Spleen (tissue), 7 donors: Measurements from ENCODE around the gene OR2S2.

Source experiments
- POLR2A ChIP-seq, 3 donors: fragments of 450-650 bp; IDR thresholded peaks; one replicate each; pipeline ENCODE4 v1.5.1; 2017; ENCODE audit warnings: antibody characterized with exemption in 3 of 3, mild to moderate bottlenecking in 1 of 3
- TF ChIP-seq, protein P1 (sequence below), 11 experiments: fragments of 200-600 bp in 7 of 11; fragments of 450-650 bp in 4 of 11; sonication (generic) in 4 of 11; IDR thresholded peaks in 8 of 11; conservative IDR thresholded peaks in 3 of 11; 1 replicate in 7 of 11; 2 replicates in 4 of 11; pipeline versions ENCODE4 v1.4.0 to v1.8.0; 2016 to 2021; ENCODE audit warnings: antibody characterized with exemption in 11 of 11, inconsistent platforms in 4 of 11, mild to moderate bottlenecking in 1 of 11
- donor health status: DM: no; HTN: no; CAD: no; lungs with moderate emphysema.
- donor health status: DM: no; HTN: no; CAD: no.
- donor health status: DM: no; HTN: no; CAD: no.

DNA sequence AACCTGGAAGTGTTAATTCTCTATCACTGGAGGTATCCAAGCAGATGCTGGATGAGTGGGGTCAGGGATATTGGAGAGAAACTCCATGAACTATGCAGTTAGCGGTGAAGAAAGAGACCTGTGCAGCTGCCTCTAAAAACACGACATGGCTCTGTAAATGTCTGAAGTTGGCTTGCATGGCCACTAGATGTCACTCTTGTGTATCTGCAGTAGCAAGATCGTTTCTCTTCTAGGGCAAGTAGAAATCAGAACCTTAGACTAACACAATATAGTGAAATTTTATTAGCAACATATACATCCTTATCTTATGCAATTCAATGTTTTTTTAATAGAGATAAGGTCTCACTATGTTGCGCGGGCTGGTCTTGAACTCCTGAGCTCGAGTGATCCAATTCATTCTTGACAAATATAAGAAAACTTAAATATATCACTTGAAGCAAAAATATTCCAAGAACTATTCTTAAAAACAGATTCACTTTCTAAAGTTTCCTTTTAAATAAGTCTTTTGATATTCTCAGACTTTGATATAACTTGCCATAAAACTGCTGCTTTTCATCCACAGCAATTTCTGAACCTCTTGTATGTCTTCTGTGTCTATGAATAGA, 2.9 kb downstream of the OR2S2 start:
- TF ChIP-seq, protein P1, sequence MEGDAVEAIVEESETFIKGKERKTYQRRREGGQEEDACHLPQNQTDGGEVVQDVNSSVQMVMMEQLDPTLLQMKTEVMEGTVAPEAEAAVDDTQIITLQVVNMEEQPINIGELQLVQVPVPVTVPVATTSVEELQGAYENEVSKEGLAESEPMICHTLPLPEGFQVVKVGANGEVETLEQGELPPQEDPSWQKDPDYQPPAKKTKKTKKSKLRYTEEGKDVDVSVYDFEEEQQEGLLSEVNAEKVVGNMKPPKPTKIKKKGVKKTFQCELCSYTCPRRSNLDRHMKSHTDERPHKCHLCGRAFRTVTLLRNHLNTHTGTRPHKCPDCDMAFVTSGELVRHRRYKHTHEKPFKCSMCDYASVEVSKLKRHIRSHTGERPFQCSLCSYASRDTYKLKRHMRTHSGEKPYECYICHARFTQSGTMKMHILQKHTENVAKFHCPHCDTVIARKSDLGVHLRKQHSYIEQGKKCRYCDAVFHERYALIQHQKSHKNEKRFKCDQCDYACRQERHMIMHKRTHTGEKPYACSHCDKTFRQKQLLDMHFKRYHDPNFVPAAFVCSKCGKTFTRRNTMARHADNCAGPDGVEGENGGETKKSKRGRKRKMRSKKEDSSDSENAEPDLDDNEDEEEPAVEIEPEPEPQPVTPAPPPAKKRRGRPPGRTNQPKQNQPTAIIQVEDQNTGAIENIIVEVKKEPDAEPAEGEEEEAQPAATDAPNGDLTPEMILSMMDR (IDR thresholded peaks at IDR 0.05 in 8 of 11, conservative IDR thresholded peaks at IDR 0.05 in 3 of 11) = peak; percentile 28 to 82 (median 75)
- no peak for TF ChIP-seq POLR2A (IDR thresholded peaks at IDR 0.05)
